RWPE1 (cell line): Measurements from ENCODE around the gene FBXO42.

Experiments used
- CTCF ChIA-PET: fragments of 350-600 bp; sonication (Branson Sonifier 250); formaldehyde crosslinking; extraction: SDS; loops from one replicate; lab custom pipeline; 2021; lab: Yijun Ruan, JAX
- POLR2A ChIA-PET: fragments of 400-600 bp; formaldehyde crosslinking; extraction: SDS; loops from one replicate; lab custom pipeline; 2020; ENCODE audit warnings: antibody characterized with exemption; ENCODE audit not compliant: low non-redundant PET; lab: Yijun Ruan, JAX
- DNase-seq: peaks from one replicate; pipeline ENCODE4 v3.0.0; 2012; ENCODE audit warnings: low spot score
- H3K27ac ChIP-seq: fragments of 450-650 bp; 2 replicates; pipeline ENCODE4 v1.5.1; 2017
- CTCF ChIP-seq: fragments of 450-650 bp; conservative IDR thresholded peaks from 2 replicates; pipeline ENCODE4 v1.5.1; 2017; ENCODE audit warnings: low read depth, mild to moderate bottlenecking

The FBXO42 gene

GRCh38 chr1:16211824-16212223, 140.5 kb downstream of the FBXO42 start:
- no peak for TF ChIP-seq CTCF
- ChIA-PET CTCF (interaction anchor here (0.6 to 1.9 kb wide), 5 partner anchors 23 to 37 kb away, joined by 3 to 6 read pairs (median 5); no protein-coding TSS in a partner anchor), POLR2A (interaction anchor here (0.5 kb wide), 1 partner anchor 375 kb away, joined by 4 read pairs; no protein-coding TSS in a partner anchor)
- no peak for DNase-seq
- H3K27ac ChIP-seq: no peak overlapping the region

GRCh38 chr1:16210581-16210980, 141.7 kb downstream of the FBXO42 start:
- no peak for TF ChIP-seq CTCF
- CTCF ChIA-PET: interaction anchor here (0.6 kb wide), 1 partner anchor 153 kb away, joined by 3 read pairs; no protein-coding TSS in a partner anchor

GRCh38 chr1:16209847-16210407, 142.4 kb downstream of the FBXO42 start:
- CTCF ChIA-PET: no interaction called here
- TF ChIP-seq CTCF: no peak
- 0 out of 2 replicates have a peak overlapping the region, but pooled peaks have one; percentile 1 for H3K27ac ChIP-seq
- POLR2A ChIA-PET: no interaction called here
- DNase-seq: no peak

More at GRCh38 chr1:16210581-16210980, 141.7 kb downstream of the FBXO42 start:
- DNase-seq: no peak
- POLR2A ChIA-PET: no interaction called here
- H3K27ac ChIP-seq: no peak overlapping the region

GRCh38 chr1:16209132-16209846, 143.0 kb downstream of the FBXO42 start:
- CTCF ChIA-PET: no interaction called here

GRCh38 chr1:16208270-16208987, 143.9 kb downstream of the FBXO42 start:
- ChIA-PET CTCF (interaction anchor here (1.1 to 1.3 kb wide), 2 partner anchors 126 to 155 kb away, joined by 3 to 4 read pairs; no protein-coding TSS in a partner anchor), POLR2A (interaction anchor here (0.6 kb wide), 1 partner anchor 34 kb away, joined by 4 read pairs; no protein-coding TSS in a partner anchor)
- no peak for TF ChIP-seq CTCF
- H3K27ac ChIP-seq: peak overlapping the region; percentile 92
- DNase-seq: no peak

More at GRCh38 chr1:16209132-16209846, 143.0 kb downstream of the FBXO42 start:
- TF ChIP-seq CTCF: no peak
- peak overlapping the region; percentile 92; the same call in 1 of the 2 replicates for H3K27ac ChIP-seq
- no peak for DNase-seq
- POLR2A ChIA-PET: no interaction called here
